Vagina (tissue), 2 donors: Measurements from ENCODE around the gene BAZ2B.

Source experiments
- POLR2A ChIP-seq, 2 donors: fragments of 450-650 bp; IDR thresholded peaks; one replicate each; pipeline ENCODE4 v1.6.1; 2017; ENCODE audit warnings: antibody characterized with exemption in 2 of 2, mild to moderate bottlenecking in 2 of 2, moderate library complexity in 2 of 2
- POLR2AphosphoS5 ChIP-seq, 2 donors: sonication (generic); formaldehyde crosslinking; IDR thresholded peaks; one replicate each; pipeline ENCODE4 v1.9.0; 2017; ENCODE audit warnings: antibody characterized with exemption in 2 of 2, mild to moderate bottlenecking in 2 of 2, low read depth in 1 of 2; ENCODE audit not compliant: insufficient read depth in 1 of 2
- TF ChIP-seq, protein P1 (sequence below), 3 experiments: fragments of 450-650 bp in 2 of 3; fragments of 200-600 bp in 1 of 3; sonication (generic) in 1 of 3; IDR thresholded peaks; one replicate each; pipeline ENCODE4 v1.5.1; 2017 to 2019; ENCODE audit warnings: antibody characterized with exemption in 3 of 3, mild to moderate bottlenecking in 2 of 3, moderate library complexity in 2 of 3

GRCh38 chr2:159462201-159462785, 154.1 kb downstream of the BAZ2B start:
- TF ChIP-seq, protein P1, sequence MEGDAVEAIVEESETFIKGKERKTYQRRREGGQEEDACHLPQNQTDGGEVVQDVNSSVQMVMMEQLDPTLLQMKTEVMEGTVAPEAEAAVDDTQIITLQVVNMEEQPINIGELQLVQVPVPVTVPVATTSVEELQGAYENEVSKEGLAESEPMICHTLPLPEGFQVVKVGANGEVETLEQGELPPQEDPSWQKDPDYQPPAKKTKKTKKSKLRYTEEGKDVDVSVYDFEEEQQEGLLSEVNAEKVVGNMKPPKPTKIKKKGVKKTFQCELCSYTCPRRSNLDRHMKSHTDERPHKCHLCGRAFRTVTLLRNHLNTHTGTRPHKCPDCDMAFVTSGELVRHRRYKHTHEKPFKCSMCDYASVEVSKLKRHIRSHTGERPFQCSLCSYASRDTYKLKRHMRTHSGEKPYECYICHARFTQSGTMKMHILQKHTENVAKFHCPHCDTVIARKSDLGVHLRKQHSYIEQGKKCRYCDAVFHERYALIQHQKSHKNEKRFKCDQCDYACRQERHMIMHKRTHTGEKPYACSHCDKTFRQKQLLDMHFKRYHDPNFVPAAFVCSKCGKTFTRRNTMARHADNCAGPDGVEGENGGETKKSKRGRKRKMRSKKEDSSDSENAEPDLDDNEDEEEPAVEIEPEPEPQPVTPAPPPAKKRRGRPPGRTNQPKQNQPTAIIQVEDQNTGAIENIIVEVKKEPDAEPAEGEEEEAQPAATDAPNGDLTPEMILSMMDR (IDR thresholded peaks at IDR 0.05) = no peak
- TF ChIP-seq POLR2A (IDR thresholded peaks at IDR 0.05) (no peak), POLR2AphosphoS5 (IDR thresholded peaks at IDR 0.05; ENCODE audit: insufficient read depth in 1 of 2, low read depth in 1 of 2) (no peak)
